MCF 10A (cell line): ENCODE results near the gene LARP4B. TPM values are rescaled to one million over a fixed set of nuclear protein-coding genes. Genes with fewer than 3 reads are reported as not detected.

Source experiments
- BruUV-seq: library from RNA; stranded (reverse); fragments of 400-500 nt; replicated peaks from 2 replicates; lab custom pipeline; 2021; lab: Mats Ljungman, UMichigan
- CTCF ChIA-PET: fragments of 300-600 bp; sonication (Branson Sonifier 250); formaldehyde crosslinking; extraction: SDS; loops from one replicate; lab custom pipeline; 2021; ENCODE audit warnings: antibody characterized with exemption, inconsistent platforms; lab: Yijun Ruan, JAX
- POLR2A ChIA-PET: fragments of 300-600, 350-650 bp; sonication (Branson Sonifier 250); formaldehyde crosslinking; extraction: SDS; loops from one replicate; lab custom pipeline; 2020; ENCODE audit warnings: antibody characterized with exemption, inconsistent platforms; lab: Yijun Ruan, JAX
- DNase-seq: peaks from one replicate; pipeline ENCODE4 v3.0.0-alpha.2; 2018; ENCODE audit not compliant: unreplicated experiment
- H3K27ac Mint-ChIP-seq: one replicate; pipeline ENCODE4 v1.8.0; 2022; ENCODE audit warnings: mild to moderate bottlenecking, low read depth, mixed read lengths; ENCODE audit not compliant: unreplicated experiment
- H3K27me3 Mint-ChIP-seq: one replicate; pipeline ENCODE4 v1.8.0; 2022; ENCODE audit warnings: mixed read lengths; ENCODE audit not compliant: insufficient read depth, unreplicated experiment
- H3K36me3 Mint-ChIP-seq: one replicate; pipeline ENCODE4 v1.8.0; 2022; ENCODE audit warnings: mild to moderate bottlenecking, moderate library complexity, mixed read lengths; ENCODE audit not compliant: insufficient read depth, unreplicated experiment
- H3K4me1 Mint-ChIP-seq: one replicate; pipeline ENCODE4 v1.8.0; 2022; ENCODE audit warnings: mixed read lengths; ENCODE audit not compliant: insufficient read depth, unreplicated experiment
- H3K4me3 Mint-ChIP-seq: one replicate; pipeline ENCODE4 v1.8.0; 2022; ENCODE audit warnings: mild to moderate bottlenecking, moderate library complexity, mixed read lengths; ENCODE audit not compliant: unreplicated experiment
- H3K9me3 Mint-ChIP-seq: one replicate; pipeline ENCODE4 v1.8.0; 2022; ENCODE audit warnings: mixed read lengths; ENCODE audit not compliant: unreplicated experiment
- intact Hi-C: fragments of 100-400 bp; cut with micrococcal nuclease; formaldehyde crosslinking; loops from 2 replicates; pipeline ENCODE4 v1.14.1; 2022
- total RNA-seq: library from RNA; stranded (reverse); gene quantifications from 2 replicates; pipeline ENCODE4 v1.2.3, GENCODE V29; 2022
- TF ChIP-seq, protein P1 (sequence below): fragments of 200-600 bp; IDR thresholded peaks from one replicate; pipeline ENCODE4 v1.8.0; 2022; ENCODE audit warnings: antibody characterized with exemption, mild to moderate bottlenecking; ENCODE audit not compliant: unreplicated experiment

The LARP4B gene
- total RNA-seq, 1 experiment from 2014 or later = 131 TPM

GRCh38 chr10:787933-788651 lies 143.4 kb downstream of the LARP4B start:
- H3K36me3 Mint-ChIP-seq = no peaks in the 10 kb centered on the region
- BruUV-seq = no TSS peak
- TF ChIP-seq, protein P1, sequence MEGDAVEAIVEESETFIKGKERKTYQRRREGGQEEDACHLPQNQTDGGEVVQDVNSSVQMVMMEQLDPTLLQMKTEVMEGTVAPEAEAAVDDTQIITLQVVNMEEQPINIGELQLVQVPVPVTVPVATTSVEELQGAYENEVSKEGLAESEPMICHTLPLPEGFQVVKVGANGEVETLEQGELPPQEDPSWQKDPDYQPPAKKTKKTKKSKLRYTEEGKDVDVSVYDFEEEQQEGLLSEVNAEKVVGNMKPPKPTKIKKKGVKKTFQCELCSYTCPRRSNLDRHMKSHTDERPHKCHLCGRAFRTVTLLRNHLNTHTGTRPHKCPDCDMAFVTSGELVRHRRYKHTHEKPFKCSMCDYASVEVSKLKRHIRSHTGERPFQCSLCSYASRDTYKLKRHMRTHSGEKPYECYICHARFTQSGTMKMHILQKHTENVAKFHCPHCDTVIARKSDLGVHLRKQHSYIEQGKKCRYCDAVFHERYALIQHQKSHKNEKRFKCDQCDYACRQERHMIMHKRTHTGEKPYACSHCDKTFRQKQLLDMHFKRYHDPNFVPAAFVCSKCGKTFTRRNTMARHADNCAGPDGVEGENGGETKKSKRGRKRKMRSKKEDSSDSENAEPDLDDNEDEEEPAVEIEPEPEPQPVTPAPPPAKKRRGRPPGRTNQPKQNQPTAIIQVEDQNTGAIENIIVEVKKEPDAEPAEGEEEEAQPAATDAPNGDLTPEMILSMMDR = no peak
- ChIA-PET POLR2A (no interaction called here), CTCF (interaction anchor here (0.6 to 2.5 kb wide), 3 partner anchors 211 to 539 kb away, joined by 3 to 13 read pairs (median 4); no protein-coding TSS in a partner anchor)
- H3K4me3 Mint-ChIP-seq = no peak overlapping the region
- H3K27ac Mint-ChIP-seq = no peak overlapping the region
- H3K9me3 Mint-ChIP-seq = no peaks in the 10 kb centered on the region
- intact Hi-C loops = loop anchor here (5.0 to 10.0 kb wide), 2 partner anchors 276 to 553 kb away; no protein-coding TSS in a partner anchor
- H3K27me3 Mint-ChIP-seq = no peaks in the 10 kb centered on the region
- H3K4me1 Mint-ChIP-seq = no peaks in the 10 kb centered on the region
- no peak for DNase-seq

GRCh38 chr10:786633-787474 lies 144.7 kb downstream of the LARP4B start:
- Mint-ChIP-seq H3K36me3 (no peaks in the 10 kb centered on the region), H3K4me1 (no peaks in the 10 kb centered on the region), H3K27me3 (no peaks in the 10 kb centered on the region), H3K4me3 (no peak overlapping the region), H3K9me3 (no peaks in the 10 kb centered on the region), H3K27ac (no peak overlapping the region)
- TF ChIP-seq, protein P1 = no peak
- no TSS peak for BruUV-seq
- DNase-seq = no peak
- intact Hi-C loops = loop anchor here (5.0 to 10.0 kb wide), 2 partner anchors 275 to 552 kb away; no protein-coding TSS in a partner anchor
- POLR2A ChIA-PET = no interaction called here
- CTCF ChIA-PET = interaction anchor here (2.5 kb wide), 1 partner anchor 276 kb away, joined by 13 read pairs; no protein-coding TSS in a partner anchor

DNA sequence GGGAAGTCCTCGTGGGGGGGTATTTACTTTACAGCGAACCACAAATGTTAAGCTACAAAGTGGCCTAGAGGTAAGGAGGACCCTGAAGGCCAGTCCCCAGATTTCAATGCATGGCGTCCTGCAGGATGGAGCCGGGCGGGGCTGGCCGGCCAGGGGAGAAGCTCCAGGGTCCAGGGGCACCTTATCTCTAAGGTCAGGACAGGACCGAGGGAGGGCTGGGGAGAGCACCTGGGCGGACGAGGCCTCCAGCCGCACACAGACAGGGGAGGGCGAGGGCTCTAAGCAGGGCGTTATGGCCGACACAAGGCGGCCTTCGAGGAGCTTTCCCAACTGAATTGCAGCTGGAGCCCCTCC lies 145.7 kb downstream of the LARP4B start:
- H3K36me3 Mint-ChIP-seq = peaks cover 2% of the 10 kb centered on the region

More for the DNA sequence above, 145.7 kb downstream of the LARP4B start:
- intact Hi-C loops = loop anchor here (5.0 to 10.0 kb wide), 2 partner anchors 274 to 551 kb away; no protein-coding TSS in a partner anchor
- no peaks in the 10 kb centered on the region for H3K4me1 Mint-ChIP-seq
- H3K9me3 Mint-ChIP-seq = no peaks in the 10 kb centered on the region
- TF ChIP-seq, protein P1 = no peak
- DNase-seq = no peak
- H3K27me3 Mint-ChIP-seq = no peaks in the 10 kb centered on the region
- H3K27ac Mint-ChIP-seq = no peak overlapping the region
- ChIA-PET POLR2A (no interaction called here), CTCF (interaction anchor here (0.8 kb wide), 1 partner anchor 17 kb away, joined by 3 read pairs; no protein-coding TSS in a partner anchor)
- no peak overlapping the region for H3K4me3 Mint-ChIP-seq
- BruUV-seq = no TSS peak
